Bronchial epithelial cell (primary cell): ENCODE measurements around the gene BAIAP2L2. TPM values are rescaled to one million over a fixed set of nuclear protein-coding genes. Genes with fewer than 3 reads are reported as not detected.
A peak's percentile ranks its signal among the peaks of the same experiment; 100 is the strongest.
"Not testable (repeated sequence)": the region's sequence is repeated elsewhere in the genome, so short reads cannot be mapped to it uniquely, and the experiment has no call there.

Source experiments
- DNase-seq: peaks from one replicate; pipeline ENCODE4 v3.0.0-alpha.2; 2010; ENCODE audit warnings: low read depth
- FAIRE-seq: peaks from 2 replicates; lab custom pipeline; 2011; peaks lifted over from hg19 to GRCh38; lab: Jason Lieb, UNC
- H3K27me3 ChIP-seq: 2 replicates; pipeline ENCODE4 v1.5.1; 2011; ENCODE audit warnings: low read length; ENCODE audit not compliant: control insufficient read depth, insufficient read depth
- H3K36me3 ChIP-seq: 2 replicates; pipeline ENCODE4 v1.5.1; 2011; ENCODE audit warnings: low read length; ENCODE audit not compliant: control insufficient read depth, insufficient read depth
- H3K4me3 ChIP-seq: 2 replicates; pipeline ENCODE4 v1.5.1; 2011; ENCODE audit warnings: mild to moderate bottlenecking, low read depth, low read length, control low read depth
- total RNA-seq: library from RNA; depleted of rRNA; stranded (reverse); fragments of >200 nt; gene quantifications from 2 replicates; pipeline ENCODE4 v1.2.1, GENCODE V29; 2014
- TF ChIP-seq, protein P1 (sequence below): IDR thresholded peaks from 2 replicates; pipeline ENCODE4 v1.5.1; 2011; ENCODE audit warnings: mild to moderate bottlenecking, moderate library complexity, low read length, control low read depth, inconsistent platforms; ENCODE audit not compliant: insufficient read depth, severe bottlenecking

BAIAP2L2 gene
- total RNA-seq, 1 donor from 2014 or later, result 0.26 TPM

DNA sequence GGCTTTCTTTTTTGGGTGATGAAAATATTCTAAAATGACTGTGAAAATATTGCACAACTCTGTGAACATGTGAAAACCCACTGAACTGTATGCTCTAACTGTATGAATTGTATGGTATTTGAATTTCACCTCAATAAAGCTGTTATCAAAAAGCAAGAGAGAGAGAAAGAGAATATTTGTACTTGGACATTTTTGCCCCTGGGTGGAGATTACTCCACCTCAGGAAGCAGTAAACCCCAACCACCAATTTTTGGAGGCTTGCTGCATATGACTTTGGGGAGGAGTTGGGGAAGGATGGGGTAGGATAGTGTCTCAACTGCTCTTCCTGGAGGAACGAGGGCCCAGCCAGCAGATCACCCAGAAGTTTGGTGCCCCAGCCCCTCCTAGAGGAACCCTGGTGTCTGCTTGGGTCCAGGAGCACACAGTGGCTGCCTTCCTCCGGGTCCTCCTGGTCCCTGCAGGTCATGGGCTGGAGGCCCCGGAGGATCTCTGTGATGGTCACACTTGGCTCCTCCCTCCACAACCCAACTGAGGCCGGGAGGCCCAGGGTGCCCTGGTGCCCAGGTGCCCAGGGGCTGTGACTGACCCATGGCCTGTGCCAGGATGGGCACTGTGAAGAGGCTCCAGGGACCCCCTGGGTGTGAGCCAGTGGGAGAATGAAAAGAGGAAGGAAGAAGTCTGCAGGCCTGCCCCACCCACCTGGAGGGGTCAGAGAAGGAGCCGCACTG is 68.6 kb downstream of the BAIAP2L2 start:
- TF ChIP-seq, protein P1, sequence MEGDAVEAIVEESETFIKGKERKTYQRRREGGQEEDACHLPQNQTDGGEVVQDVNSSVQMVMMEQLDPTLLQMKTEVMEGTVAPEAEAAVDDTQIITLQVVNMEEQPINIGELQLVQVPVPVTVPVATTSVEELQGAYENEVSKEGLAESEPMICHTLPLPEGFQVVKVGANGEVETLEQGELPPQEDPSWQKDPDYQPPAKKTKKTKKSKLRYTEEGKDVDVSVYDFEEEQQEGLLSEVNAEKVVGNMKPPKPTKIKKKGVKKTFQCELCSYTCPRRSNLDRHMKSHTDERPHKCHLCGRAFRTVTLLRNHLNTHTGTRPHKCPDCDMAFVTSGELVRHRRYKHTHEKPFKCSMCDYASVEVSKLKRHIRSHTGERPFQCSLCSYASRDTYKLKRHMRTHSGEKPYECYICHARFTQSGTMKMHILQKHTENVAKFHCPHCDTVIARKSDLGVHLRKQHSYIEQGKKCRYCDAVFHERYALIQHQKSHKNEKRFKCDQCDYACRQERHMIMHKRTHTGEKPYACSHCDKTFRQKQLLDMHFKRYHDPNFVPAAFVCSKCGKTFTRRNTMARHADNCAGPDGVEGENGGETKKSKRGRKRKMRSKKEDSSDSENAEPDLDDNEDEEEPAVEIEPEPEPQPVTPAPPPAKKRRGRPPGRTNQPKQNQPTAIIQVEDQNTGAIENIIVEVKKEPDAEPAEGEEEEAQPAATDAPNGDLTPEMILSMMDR, result no peak
- no peak overlapping the region for H3K4me3 ChIP-seq
- H3K36me3 ChIP-seq, result no peaks in the 10 kb centered on the region
- no peak for FAIRE-seq
- no peak for DNase-seq
- H3K27me3 ChIP-seq, result no peaks in the 10 kb centered on the region

DNA sequence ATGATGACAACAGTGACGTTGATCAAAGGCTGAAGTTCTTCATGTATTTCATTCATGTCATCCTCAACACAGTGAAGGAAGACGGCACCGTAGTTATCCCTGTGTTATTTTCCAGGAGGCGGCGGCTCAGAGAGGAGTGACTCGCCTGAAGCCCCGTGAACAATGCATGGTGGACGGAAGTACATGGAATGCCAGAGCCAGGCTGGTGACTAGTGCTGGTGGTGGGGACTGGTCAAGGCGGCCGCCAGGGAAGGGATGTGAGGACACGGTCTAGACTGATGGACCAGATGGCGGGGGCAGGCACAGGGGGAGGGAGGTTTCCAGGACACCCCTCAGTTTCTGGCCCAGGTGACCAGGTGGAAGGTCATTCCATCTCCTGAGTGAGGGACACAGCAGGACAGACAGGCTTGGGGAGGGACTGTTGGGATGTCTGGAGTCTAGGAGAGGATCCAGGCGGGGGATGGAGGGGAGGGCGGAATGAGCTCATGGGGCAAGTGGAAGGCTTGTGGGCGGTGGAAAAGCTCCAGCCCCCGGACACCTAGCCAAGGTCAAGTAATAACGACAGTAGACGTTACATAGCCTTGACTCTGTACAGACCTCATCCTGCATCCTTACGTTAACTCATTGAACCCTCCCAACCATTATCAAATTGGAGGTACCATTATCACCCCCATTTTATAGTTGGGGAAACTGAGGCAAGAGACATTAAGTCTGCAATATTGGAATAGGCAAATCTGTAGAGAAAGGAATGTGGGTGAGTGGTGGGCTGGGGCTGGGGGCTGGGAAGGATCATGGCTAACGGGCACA is 69.3 kb downstream of the BAIAP2L2 start:
- DNase-seq (no peak), FAIRE-seq (peak; percentile 72)
- Histone ChIP-seq H3K27me3 (no peaks in the 10 kb centered on the region), H3K36me3 (no peaks in the 10 kb centered on the region), H3K4me3 (no peak overlapping the region)
- TF ChIP-seq, protein P1, result no peak

DNA sequence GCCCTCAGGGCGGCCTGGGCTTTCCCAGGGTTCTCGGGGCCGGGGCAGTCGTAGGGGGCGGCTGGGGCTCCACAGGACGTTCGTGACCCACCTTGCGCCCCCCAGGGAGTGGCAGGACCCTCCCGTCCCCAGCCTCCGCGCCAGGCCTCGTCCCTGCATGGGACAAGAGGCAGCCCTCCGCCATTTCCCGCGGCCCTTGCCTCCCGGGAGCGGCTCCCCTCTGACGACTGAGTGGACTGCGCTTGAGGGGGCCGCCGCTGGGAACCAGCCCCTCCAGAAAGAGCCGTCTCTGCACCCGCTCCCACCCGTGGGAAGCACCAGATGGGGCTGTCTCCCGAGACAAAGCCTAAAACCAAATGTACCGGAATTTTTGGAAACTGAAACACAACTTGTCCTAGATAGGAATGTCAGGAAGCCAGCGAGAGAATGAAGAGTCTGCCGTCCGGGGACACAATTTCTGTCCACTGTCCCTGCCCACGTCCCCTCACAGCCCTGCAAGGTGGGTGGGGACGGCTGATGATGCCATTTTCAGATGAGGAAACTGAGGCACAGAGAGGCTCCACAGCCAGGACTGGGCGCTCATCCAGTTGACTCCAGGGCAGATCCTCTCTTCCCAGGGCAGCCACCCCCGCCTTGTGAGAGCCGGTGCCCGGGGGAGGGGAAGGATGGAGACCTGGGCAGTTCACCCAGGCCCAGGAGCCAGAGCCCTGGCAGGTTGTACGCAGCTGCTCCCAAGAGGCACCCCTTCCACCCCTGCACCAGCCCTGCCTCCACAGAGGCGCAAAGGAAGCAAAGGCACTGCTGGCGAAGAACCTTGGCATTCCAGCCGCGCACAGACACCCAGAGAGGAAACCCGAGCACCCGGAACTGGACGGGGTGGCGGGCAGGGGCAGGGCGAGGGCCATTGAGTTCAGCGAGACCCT is 71.3 kb downstream of the BAIAP2L2 start:
- no peak overlapping the region for H3K4me3 ChIP-seq
- FAIRE-seq, result no peak
- no peak for DNase-seq

DNA sequence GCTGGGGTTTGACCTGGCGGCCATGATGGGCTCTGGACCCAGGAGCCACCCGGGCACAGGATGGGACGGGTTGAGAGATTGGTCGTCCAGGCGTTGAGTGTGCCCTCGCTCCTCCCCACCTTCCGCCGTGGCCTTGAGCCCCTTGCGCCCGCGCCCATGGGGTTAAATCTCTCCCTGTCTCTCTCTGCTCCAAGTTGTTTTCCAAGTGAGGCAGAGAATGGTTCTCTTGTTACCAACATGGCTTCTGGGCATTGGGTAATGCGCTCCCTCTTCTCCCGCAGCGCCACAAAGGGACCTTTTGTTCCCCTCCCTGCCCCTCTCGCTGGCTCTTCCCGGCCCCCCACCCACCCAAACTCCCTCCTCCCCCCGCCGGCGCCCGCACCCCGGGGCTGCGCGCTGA is 72.1 kb downstream of the BAIAP2L2 start:
- FAIRE-seq, result no peak
- H3K36me3 ChIP-seq, result no peaks in the 10 kb centered on the region
- TF ChIP-seq, protein P1, result no peak
- no peaks in the 10 kb centered on the region for H3K27me3 ChIP-seq
- DNase-seq, result no peak
- no peak overlapping the region for H3K4me3 ChIP-seq

More for the DNA sequence above, 71.3 kb downstream of the BAIAP2L2 start:
- TF ChIP-seq, protein P1, result no peak
- H3K27me3 ChIP-seq, result no peaks in the 10 kb centered on the region
- H3K36me3 ChIP-seq, result no peaks in the 10 kb centered on the region

DNA sequence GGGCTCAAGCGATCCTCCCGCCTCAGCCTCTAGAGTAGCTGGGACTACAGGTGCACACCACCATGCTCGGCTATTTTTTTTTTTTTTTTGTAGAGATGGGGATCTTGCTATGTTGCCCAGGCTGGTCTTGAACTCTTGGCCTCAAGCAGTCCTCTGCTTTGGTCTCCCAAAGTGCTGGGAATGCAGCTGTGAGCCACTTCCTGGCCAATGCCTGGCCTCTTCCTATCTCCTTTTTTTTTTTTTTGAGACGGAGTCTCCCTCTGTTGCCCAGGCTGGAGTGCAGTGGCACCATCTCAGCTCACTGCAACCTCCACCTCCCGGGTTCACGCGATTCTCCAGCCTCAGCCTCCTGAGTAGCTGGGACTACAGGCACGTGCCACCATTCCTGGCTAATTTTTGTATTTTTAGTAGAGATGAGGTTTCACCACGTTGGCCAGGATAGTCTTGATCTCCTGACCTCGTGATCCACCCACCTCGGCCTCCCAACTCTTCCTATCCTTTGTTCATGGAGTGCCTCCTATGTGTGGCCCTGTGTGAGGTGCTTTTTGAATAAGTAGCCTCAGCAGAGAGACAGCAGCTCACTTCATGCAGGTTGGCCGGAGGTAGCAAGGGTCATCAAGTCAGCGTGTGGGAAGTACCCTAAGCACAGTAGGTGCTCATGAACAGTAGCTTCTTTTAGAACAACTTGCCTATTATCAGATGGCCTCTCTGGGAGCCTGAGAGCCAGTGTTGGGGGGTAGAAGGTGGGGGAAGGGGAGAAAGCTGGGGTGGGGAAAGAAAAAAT is 72.9 kb downstream of the BAIAP2L2 start:
- not testable (repeated sequence) for FAIRE-seq

More for the DNA sequence above, 72.9 kb downstream of the BAIAP2L2 start:
- H3K36me3 ChIP-seq, H3K27me3 ChIP-seq, DNase-seq, H3K4me3 ChIP-seq: not testable (repeated sequence)
